GM12864 (cell line): ENCODE results near the gene SPSB1.
A peak's percentile ranks its signal among the peaks of the same experiment; 100 is the strongest.

Experiments used
- DNase-seq: peaks from one replicate; pipeline ENCODE4 v3.0.0-alpha.2; 2011; ENCODE audit warnings: low read depth
- H3K4me3 ChIP-seq: 2 replicates; pipeline ENCODE4 v1.5.1; 2011; ENCODE audit warnings: mild to moderate bottlenecking, low read depth, low read length, control low read depth
- CTCF ChIP-seq: IDR thresholded peaks from 2 replicates; pipeline ENCODE4 v1.5.1; 2011; ENCODE audit warnings: low read depth, mild to moderate bottlenecking, moderate library complexity, low read length, control low read depth, inconsistent platforms; ENCODE audit errors: missing control alignments

SPSB1 gene

GRCh38 chr1:9246841-9247785 is 45.6 kb upstream of the SPSB1 start:
- H3K4me3 ChIP-seq: no peak overlapping the region
- DNase-seq: no peak
- TF ChIP-seq CTCF: no peak

GRCh38 chr1:9247894-9248293 is 44.8 kb upstream of the SPSB1 start:
- H3K4me3 ChIP-seq: no peak overlapping the region
- no peak for DNase-seq
- no peak for TF ChIP-seq CTCF

DNA sequence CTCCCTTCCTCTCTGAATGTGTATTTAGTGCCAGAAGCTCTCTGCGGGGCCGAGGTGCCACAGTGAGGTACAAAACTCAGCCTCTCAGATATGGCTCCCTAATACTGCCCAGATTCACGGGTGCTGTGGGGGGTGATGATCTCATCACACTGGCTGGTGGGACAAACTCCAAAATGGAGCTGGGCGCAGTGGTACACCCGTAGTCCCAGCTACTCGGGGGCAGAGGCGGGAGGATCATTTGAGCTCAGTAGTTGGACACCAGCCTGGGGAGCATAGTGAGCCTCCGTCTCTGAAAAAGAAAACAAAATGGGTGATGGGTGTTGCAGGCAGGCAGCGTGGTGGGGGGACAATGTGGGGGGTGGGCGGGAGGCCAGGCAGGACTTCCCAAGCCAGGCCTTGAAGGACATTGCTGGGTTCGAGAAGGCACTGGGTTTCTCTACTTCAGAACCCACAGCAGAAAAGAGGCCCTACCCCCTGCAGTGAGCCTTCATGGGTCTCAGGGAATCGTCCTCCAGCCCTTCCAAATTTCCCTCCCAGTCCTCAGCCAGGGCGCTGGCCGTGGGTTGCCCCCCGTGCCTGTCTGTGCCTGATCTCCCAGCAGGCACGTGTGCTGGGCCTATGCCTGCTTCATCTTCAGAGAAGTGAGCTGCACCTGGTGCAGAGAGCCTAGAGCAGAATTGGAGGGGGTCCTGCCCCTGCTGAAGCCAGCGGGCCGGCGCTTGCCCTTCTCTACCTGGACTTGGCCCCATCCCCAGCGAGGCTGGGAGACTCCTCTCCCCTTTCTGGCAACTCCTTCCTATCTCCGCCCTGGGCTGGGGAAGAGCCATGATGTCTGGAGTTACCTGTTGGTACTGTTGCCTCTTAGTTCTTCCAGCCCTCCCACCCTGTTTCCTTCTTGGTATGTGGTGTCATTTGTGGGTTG is 44.1 kb upstream of the SPSB1 start:
- no peak overlapping the region for H3K4me3 ChIP-seq
- TF ChIP-seq CTCF: no peak
- no peak for DNase-seq

DNA sequence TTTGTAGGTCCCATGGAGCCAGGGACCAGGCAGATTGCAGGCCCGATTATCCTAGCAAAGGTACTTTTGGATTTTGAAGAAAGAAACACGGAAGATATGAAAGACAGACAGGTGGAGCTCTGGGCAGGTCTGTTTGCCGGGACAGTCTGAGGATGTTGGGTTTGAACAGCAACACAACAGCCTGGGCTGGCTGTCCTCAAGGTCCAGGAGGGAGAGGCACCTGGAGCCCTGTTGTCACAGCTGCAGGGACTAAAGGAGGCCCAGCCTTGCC is 43.5 kb upstream of the SPSB1 start:
- no peak overlapping the region for H3K4me3 ChIP-seq
- no peak for TF ChIP-seq CTCF
- DNase-seq: no peak

- no peak overlapping the region for H3K4me3 ChIP-seq
- no peak for DNase-seq
- peak; percentile 71 for TF ChIP-seq CTCF
Measured at GRCh38 chr1:9249534-9250410, 42.9 kb upstream of the SPSB1 start.
